HG03378 (cell line): ENCODE data around the gene MICB.

Experiments
- ATAC-seq: cut with Tn5 transposase; IDR thresholded peaks from one replicate; pipeline ENCODE4 v1.9.1; 2021; ENCODE audit warnings: mild to moderate bottlenecking, moderate library complexity; ENCODE audit not compliant: unreplicated experiment

Gene MICB

GRCh38 chr6:31559606-31559957 is 61.6 kb downstream of the MICB start:
- ATAC-seq = no peak

GRCh38 chr6:31559958-31560696 is 62.2 kb downstream of the MICB start:
- ATAC-seq = peak; percentile 60

GRCh38 chr6:31560697-31561058 is 62.7 kb downstream of the MICB start:
- ATAC-seq = no peak
